ENCODE measurements around the gene HIPK4.

Gene HIPK4

DNA sequence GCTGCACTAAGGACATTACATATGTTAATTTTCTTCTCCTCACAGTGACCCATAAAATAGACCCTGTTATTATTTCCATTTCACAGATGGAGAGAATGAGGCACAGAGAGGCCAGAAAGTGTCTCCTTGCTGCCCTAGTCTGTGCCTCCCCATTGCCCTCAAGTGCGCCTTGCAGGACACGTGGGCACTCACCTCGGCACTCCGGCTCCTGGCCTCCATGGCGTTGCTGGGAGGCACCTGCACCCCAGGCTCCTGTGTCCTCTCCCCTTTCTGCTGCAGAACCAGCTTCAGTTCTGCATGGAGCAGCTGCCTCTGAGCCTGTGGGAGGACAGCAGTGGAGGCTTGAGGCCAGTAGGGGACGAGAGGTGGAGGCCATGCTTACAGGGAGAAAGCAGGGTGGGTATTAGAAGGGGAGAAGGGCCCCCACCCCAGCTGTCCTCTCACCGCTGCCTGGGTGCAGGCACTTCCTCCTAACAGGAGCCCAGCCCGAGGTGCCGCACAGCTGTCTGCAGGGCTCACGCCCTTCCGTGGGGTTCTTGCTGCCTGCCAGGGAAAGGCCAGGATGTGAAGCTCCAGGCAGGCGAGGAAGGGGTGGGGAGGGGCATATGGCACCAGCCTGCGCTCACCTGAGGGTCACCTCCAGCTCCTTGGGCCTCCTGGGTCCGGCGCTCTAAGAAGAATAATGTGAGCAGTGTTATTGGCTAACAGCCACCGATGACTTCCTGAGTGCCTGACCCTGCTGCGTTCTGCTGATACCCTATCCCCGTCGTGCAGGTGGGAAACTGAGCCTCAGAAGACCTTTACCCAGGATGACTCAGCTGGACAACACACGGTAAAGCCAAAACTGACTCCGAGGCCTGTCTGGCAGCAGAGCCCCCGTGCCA lies 18.0 kb upstream of the HIPK4 start:
- no peak for TF ChIP-seq GATA2 (IDR thresholded peaks at IDR 0.05; ENCODE audit: low read depth, low read length)
- no peak for TF ChIP-seq GATA3 (IDR thresholded peaks at IDR 0.05; ENCODE audit: low read depth, low read length)

DNA sequence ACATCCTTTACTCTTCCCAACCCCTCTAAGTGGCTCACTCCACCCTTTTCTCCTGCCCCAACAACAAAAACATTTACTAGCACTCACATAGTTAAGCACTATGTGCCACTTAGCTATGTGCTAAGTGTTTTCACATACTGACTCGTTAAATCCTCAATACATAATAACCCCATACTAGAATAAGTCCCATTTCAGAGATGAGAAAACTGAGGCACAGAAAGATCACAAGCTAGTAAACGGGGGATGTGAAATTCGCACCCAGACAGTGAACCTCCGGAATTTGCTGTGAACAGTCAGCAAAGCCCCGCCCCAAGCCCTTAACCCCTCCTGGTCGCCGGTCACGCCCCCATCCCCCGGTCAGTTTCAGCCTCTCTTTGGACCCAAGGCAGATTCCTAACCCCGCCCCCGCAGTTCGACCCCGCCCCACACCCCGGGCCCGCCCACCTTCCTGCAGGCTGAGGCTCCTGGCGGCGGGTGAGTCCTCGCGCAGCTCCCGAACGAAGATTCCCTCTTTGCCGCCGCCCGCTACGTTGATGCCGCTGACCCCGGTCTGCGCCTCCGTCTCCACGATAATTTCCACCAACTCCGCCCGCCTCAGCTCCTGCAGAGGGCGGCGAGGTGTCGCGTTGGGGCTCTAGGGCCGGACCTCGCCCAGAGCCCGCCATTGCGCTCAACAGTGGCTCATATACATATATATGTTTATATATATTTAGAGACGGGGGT lies 13.4 kb upstream of the HIPK4 start:
- TF ChIP-seq GATA3 (IDR thresholded peaks at IDR 0.05; ENCODE audit: low read depth, low read length) (no peak), GATA2 (IDR thresholded peaks at IDR 0.05; ENCODE audit: low read depth, low read length) (no peak)

DNA sequence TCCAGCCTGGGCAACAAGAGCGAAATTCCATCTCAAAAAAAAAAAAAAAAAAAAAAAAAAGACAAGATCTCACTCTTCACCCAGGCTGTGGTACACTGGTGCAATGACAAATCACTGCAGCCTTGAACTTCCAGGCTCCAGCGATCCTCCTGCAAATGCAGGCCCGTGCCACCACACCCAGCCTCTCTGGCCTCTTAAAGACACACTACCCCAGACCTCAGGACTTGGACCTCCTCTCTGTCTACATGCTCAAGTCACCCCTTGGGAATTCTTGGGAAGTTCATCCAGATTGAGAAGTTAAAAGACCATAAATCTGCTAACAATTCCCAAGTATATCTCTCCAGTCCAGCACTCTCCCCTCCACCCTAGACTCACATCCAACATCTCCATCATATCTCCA lies 10.6 kb upstream of the HIPK4 start:
- no peak for TF ChIP-seq GATA3 (IDR thresholded peaks at IDR 0.05; ENCODE audit: low read depth, low read length)
- TF ChIP-seq GATA2 (IDR thresholded peaks at IDR 0.05; ENCODE audit: low read depth, low read length) = no peak

DNA sequence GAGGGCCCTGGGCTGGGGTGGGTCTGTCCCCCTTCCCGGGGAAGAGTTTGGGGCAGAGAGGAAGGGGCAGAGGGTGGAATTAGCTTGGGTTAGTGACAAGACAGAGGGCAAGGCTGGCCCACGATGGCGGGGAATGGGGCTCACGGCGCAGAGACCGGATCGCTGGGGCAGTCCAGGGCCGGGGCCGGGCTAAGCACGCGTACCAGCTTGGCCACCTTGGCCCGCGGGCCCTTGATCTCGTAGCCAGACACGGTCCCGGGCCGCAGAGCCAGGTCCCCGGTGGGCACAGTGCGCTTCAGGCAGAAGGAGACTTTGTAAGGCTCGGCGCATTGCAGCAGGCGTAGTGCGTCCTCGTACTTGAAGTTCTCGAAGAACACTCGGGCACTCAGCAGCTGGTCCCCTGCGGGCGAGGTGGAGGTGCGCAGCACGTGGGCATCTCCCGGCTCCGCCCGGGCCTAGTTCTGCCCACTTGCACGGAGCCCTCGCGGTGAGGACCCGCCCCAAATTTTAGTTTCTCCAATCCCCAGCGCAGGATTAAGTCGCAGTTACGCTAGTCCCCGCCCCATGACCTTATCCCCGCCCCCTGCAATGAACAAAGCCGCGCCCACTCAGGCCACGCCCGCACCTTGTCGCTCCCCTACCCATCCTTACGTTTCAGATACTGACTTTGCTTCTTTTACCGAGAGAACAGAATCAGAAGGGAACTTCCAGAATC lies 8.6 kb upstream of the HIPK4 start:
- TF ChIP-seq GATA2 (IDR thresholded peaks at IDR 0.05; ENCODE audit: low read depth, low read length) = no peak
- no peak for TF ChIP-seq GATA3 (IDR thresholded peaks at IDR 0.05; ENCODE audit: low read depth, low read length)

DNA sequence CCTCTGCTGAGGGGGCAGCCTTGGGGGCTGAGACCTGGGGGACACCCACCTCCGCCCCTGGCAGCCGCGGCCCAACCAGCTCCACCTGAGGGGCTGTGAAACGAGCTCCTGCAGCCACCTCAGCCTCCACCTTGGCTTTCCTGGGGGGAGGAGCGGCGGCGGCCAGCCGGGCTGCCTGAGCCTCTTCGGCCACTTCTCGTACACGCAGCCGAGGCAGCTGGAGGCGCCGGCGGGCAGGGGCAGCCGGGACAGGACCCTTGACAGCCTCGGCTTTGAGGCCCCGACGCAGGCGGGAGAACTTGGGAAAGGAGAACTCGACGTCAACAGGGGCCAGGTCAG lies 7.6 kb upstream of the HIPK4 start:
- TF ChIP-seq GATA2 (IDR thresholded peaks at IDR 0.05; ENCODE audit: low read depth, low read length) (no peak), GATA3 (IDR thresholded peaks at IDR 0.05; ENCODE audit: low read depth, low read length) (no peak)

DNA sequence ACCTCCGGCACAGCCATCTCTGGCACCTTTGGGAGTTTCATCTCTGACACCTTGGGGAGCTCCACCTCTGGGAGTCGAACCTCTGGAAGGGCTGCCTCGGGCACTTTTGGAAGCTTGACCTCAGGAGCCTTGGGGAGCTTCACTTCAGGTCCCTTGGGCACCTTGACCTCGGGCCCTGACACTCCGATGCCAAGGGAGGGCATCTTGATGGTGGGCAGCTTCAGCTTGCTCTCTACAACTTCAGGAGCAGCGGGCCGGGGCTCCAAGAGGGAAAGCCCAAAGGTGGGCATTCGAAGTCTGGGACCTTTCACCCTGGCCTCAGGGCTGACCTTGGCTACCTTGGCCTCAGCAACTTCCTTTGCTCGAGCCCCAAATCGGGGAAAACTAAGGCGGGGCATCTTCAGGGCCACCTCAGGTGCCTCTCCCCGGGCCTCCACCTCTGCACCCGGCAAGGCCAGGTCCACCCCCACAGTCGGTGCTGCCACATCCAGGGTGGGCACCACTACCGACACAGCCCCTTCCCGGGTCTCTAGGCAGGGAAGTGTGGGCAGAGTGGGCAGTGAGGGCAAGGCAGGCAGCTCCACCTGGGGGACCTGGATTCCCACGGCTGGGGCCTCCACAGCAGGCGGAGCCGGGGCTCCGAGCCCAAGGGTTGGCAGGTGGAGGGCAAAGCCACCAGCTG lies 7.0 kb upstream of the HIPK4 start:
- TF ChIP-seq GATA2 (IDR thresholded peaks at IDR 0.05; ENCODE audit: low read depth, low read length) = no peak
- no peak for TF ChIP-seq GATA3 (IDR thresholded peaks at IDR 0.05; ENCODE audit: low read depth, low read length)

DNA sequence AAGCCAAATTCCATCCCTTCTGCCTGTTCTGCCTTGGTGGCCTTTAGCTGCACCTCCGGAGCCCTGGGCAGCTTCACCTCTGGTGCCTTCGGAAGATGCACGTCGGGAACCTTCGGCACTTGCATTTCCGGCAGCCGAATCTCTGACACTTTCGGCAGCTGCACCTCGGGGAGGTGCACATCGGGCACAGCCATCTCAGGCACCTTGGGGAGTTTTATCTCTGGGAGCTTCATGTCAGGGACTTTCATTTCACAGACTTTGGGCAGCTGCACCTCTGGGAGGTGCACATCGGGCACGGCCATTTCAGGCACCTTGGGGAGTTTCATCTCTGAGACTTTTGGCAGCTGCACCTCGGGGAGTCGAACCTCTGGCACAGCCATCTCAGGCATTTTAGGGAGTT lies 6.0 kb upstream of the HIPK4 start:
- no peak for TF ChIP-seq GATA2 (IDR thresholded peaks at IDR 0.05; ENCODE audit: low read depth, low read length)
- no peak for TF ChIP-seq GATA3 (IDR thresholded peaks at IDR 0.05; ENCODE audit: low read depth, low read length)

DNA sequence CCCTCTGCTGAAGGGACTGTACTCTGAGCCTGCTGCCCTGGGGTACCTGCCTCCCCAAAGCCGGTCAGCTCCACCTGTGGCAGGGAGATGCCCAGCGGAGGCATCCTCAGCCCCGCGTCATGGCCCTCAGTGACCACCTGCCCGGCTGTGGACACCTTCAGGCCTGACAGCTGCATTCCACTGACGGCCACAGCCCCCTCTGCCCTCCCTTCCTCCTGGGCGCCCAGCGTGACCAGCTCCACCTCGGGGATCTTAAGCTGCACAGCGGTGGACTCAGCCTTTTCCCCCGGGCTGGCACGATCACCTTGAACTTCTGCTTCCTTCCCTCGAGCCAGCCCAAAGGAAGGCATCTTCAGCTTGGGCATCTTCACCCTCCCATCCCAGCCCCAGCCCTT lies 4.8 kb upstream of the HIPK4 start:
- TF ChIP-seq GATA3 (IDR thresholded peaks at IDR 0.05; ENCODE audit: low read depth, low read length) (no peak), GATA2 (IDR thresholded peaks at IDR 0.05; ENCODE audit: low read depth, low read length) (no peak)

DNA sequence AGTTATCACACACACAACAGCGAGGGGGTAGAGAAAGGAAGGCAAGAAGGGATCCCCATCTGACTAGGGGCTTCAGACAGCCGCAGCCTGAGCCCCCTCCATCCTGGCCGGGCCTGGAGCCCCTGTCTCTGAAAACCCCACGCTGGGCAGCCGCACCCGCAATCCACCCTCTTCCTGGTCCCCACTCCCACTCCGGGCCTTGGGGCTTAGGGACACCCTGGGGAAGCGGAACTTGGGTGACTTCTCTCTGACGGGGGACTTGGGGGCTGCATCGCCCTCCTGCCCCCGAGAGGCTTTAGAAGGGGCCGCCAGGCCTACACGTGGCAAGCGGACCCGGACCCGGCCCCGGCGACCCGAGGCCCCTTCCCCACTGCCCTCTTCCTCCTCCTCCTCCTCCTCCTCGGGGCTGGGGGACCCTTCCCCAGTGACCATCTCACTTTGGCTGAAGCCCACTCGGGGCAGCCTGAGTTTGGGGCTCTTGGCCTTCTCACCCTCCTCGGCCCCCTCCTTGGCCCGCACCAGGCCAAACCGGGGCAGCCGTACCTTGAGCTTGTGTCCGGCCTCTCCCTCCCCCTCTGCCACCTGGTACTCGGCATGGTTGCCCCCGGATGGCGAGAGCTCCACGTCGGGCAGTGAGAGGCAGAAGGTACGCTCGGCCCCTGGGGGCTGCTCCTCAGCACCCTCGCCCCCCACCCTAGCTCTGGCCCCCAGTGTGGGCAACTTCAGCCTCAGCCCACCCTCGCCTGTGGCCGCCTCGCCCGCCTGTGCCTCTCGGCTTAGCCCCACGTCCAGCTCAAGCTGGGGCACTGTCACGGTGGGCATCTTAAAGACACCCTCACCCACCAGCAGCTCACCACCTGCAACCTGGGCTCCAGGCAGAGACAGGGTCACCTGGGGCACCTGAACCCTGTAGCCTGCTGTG lies 4.2 kb upstream of the HIPK4 start:
- TF ChIP-seq GATA3 (IDR thresholded peaks at IDR 0.05; ENCODE audit: low read depth, low read length) (no peak), GATA2 (IDR thresholded peaks at IDR 0.05; ENCODE audit: low read depth, low read length) (no peak)

DNA sequence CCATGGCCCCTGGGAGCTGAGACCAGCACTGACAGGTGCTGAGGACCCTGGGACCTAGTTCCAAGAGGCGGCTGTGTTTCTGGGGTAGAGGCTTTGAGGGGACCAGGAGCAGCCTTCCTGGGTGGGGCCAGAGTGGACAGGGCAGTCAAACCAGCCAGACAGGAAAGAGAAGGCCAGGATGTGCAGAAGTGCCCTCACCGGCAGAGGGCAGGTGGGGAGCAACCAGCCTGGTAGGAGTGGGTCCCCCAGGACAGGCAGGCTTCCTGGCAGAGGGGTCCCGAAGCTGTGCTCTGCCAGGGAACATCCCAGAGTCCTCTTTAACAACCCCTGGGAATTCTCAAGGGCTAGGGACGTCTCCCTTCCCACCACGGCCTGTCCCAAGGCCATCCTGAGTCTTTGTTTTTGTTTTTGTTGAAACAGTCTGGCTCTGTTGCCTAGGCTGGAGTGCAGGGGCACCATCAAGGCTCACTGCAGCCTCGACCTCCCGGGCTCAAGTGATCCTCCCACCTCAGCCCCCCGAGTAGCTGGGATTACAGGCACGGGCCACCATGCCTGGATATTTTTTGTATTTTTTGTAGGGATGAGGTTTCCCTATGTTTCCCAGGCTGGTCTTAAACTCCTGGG lies 3.0 kb upstream of the HIPK4 start:
- TF ChIP-seq GATA2 (IDR thresholded peaks at IDR 0.05; ENCODE audit: low read depth, low read length) (no peak), GATA3 (IDR thresholded peaks at IDR 0.05; ENCODE audit: low read depth, low read length) (no peak)

DNA sequence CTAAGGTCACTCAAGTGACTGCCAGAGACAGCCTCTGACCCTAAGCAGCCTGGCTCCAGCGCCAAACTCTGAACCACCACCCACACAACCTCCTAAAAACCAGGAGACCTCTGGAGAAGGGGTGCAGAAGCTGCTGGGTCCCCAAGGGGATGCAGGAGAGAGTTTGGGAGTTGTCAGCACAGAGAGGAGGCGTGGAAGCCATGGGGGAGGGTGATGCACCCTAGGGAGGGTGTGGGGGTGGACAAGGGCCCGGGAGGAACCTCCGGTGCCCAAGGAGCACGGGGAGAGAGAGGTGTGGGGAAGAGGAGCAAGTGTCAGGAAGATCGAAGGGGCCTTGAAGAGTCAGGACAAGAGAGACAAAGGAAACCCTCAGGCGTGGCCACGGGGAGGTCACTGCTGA lies 2.1 kb upstream of the HIPK4 start:
- no peak for TF ChIP-seq GATA3 (IDR thresholded peaks at IDR 0.05; ENCODE audit: low read depth, low read length)
- no peak for TF ChIP-seq GATA2 (IDR thresholded peaks at IDR 0.05; ENCODE audit: low read depth, low read length)

DNA sequence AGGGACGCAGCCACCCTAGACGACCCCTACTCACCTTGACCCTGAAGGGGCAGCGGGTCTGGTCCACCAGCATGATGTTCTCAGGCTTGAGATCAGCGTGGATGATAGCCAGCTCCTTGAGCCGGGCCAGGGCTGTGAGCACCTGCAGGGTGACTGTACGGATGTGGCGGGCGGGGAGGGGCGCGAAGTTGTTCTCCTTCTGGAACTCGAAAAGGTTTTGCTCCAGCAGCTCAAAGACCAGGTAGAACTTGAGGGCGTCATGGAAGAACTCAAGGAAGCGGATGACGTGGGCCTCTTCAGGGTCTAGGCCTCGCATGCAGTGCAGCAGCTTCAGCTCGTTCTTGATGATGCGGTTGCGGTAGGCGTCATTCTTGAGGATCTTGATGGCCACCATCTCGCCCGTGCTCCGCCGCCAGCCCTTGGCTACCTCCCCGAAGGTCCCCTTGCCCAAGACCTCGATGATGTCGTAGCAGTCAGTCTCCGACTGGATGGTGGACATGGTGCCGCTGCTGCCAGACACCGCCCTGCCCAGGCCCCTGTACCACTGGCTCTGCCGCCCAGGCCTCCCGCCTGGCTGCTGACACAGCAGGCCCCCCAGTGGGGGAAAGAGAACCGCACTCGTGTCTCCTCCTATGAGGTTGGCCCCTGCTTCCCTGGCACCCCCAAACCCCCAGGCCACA lies 437 bp downstream of the HIPK4 start:
- TF ChIP-seq GATA3 (IDR thresholded peaks at IDR 0.05; ENCODE audit: low read depth, low read length) (no peak), GATA2 (IDR thresholded peaks at IDR 0.05; ENCODE audit: low read depth, low read length) (no peak)

All from SH-SY5Y (cell line).